Measurements from ENCODE around the gene CPED1.

The CPED1 gene

DNA sequence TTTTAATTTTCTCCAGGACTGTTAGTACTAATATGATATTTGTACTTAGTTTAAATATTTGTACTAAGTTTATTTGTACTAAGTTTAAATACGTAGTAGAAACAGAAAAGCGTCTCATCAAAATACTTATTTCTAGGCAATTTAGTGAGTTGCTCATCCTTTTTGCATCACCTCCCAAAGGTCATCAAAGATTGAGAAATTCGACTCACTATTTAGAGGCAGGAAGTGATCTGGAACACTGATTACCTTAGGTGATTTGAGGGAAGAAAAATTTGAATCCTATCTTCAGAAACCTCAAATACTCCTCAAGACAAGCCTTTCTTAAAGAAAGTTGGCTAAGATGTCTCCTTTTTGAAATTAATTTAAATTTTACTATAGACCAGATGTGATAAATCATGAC, 354.8 kb downstream of the CPED1 start:
- DNase-seq (ENCODE audit: low read depth, low spot score): no peak

DNA sequence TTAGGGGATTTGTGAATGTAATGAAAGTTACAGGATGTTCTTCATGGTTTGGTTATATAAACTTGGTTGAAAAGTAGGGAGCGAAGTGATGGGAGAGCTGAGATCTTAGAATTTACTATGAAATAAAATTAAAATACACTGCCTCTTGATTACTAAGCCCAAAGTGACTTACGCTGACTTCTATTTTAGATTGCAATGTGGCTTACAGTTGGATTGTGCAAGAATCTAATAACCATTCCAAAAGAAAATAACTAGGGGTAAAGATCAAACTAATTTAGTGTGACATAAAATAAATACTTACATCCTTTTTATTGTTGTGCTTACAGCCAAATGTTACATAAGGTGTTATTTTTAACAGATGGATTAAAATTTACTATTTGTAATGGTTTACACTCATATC, 355.6 kb downstream of the CPED1 start:
- DNase-seq (ENCODE audit: low read depth, low spot score): no peak

GRCh38 chr7:121344497-121344896, 356.0 kb downstream of the CPED1 start:
- no peak for DNase-seq (ENCODE audit: low read depth, low spot score)

Measured in iPS DF 19.7 (cell line).